HL-60/S4 treated with phorbol 12-myristate 13-acetate at 8.2 ng/mL for 4 days and 3 days (cell line): Measurements from ENCODE around the gene ADD1.

Experiments used
- in situ Hi-C: fragments of 300-500 bp; cut with MboI; formaldehyde crosslinking; loops from 2 replicates; pipeline ENCODE4 v1.15.0; 2022; ENCODE audit warnings: low sequenced_read_pairs

The ADD1 gene

DNA sequence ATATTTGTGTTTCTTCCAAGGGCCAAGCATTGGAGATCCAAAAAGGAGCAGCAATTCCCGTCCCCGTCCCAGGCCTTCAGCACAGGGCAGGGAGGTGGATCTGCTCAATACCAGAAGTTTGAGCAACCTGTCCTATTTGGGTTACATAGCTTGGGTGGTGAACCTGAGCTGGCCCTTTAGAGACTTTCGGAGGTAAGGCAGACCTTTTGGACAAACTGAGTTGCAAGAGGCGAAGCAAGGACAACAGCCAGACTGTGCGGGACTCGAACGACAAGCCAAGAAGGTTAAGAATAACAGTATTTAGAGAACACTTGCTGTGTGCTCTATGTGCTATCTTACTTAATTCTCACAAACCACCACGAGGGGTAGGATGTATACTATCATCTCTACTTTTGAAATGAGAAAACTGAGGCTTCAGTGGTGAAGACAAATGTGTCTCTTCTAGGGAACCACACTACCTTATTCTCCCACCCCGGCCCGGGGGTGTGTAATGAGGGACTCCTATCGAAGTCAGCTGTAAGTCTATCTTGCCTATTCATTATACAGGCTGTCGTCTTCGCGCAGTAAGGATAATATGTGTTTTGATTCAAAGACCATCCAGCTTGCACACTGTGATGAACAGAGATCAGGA lies 118.3 kb downstream of the ADD1 start:
- in situ Hi-C loops: no loop called here

DNA sequence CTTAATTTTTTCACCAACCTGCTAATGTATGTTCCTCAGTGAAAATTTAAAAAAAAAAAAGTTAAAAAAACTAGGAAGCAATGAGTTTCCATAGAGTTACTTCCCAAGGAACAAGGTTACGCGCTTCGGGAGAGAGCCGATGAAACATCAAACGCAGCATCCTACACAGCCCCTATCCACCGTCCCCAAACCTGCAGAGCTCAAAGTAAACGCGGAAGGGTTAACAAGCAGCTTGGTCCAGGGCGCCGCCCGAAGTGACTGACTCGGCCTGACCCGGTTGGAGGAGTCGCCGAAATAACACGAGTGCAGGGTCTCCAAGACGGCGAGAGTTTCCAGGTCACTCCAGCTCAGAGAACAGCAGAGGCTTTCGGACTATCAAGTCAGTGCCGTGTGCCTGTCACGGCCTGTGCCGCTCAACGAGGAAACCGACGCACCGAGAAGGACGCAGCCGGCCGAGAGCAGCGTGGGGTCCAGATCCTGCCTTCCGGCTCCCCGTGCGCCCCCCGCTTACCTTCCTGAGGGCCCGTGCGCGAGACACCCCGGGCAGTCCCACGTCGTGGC lies 119.0 kb downstream of the ADD1 start:
- in situ Hi-C loops: no loop called here

DNA sequence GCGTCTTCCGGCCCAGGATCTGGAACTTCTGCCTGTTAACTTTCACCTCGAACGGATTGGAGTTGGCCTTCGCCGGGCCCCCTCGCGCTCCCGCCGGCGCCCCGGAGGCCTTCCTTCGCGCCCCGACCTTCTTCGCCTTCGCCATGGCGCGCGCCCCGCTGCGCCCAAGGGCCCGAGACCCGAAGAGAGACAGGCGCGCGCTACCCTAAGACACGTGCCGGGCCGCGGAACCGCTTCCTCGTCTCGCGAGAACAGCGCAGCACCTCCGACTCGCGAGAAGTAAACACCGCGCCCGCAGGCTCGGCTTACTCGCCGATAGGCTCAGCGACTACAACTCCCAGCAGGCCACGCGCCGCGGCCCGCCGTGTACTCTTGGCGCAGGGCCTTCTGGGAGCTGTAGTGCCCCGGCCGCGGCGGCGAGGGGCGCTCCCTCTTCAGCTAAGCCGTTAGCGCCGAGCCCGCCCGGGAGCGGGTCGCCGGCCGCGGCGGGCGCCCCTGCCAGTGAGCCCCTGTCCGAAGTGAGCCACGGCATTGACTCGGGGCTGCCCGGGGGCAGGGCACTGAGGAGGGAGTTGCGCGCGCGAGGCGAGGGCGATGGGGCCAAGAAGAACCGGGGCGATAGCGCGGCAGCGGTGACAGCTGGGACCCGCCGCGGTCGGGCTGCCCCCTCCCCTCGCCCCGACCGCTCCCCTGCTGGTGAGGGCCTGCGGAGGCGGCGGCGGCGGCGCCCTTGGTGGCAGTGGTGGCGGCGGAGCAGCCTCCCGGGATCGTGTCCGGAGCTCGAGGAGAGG lies 119.7 kb downstream of the ADD1 start, which contains the start of the genes GRK4 and NOP14:
TSS of gene GRK4 (plus strand) at position 397 of the 791 bp plus-strand sequence. CDS start 500 bp downstream, outside the sequence.
TSS of gene NOP14 (minus strand) at position 232 of the 791 bp plus-strand sequence. CDS start at position 145, 87 bp downstream.
- in situ Hi-C loops: no loop called here

- in situ Hi-C loops: no loop called here
These were observed 120.4 kb downstream of the ADD1 start for GRCh38 chr4:2963966-2964471.

DNA sequence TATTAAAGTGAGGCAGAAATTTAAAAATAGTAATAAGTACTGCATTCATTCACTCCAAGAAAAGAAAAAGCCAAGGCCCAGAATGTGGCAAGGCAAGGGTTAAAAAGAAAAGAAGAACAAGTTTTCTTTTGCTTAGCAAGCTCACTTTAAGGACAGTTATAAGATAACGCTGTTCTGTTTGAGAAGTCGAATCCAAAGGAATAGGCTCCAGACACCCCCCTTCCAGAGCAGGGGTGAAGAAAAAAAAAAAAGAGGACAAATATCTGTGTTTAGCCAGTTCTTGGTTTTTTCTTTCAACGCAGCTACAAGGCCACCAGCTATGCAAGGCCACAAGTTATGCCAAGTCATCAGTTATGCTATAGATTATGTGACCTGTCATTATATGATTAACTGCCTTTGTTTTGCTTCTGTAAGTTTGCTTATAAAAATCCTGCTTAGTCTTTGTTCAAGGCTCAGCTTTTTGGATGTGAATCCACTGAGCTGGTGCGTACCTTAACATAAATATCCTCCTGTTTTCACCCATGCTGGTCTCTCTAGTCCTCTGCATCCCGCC lies 121.1 kb downstream of the ADD1 start:
- in situ Hi-C loops: no loop called here

GRCh38 chr4:2965262-2965661 lies 121.6 kb downstream of the ADD1 start:
- in situ Hi-C loops: no loop called here

DNA sequence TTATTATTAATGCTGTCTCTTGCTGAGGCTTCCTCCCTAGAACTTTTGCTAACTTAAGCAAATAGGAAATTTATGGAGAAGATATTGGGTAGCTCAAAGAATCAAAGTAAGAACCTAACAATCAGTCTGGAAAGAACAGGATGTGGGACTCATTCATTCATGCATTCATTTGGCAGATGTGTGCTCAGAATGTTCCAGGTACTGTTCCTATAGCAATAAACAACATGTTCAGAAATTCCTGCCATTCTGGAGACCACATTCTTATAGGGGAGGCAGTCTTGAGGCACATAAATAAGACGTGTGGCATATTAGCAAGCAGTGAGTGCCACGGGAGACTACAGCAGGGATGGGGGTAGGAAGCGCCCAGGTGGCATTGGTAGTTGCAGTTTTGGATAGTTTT lies 124.7 kb downstream of the ADD1 start:
- in situ Hi-C loops: no loop called here

GRCh38 chr4:2971275-2971674 lies 127.6 kb downstream of the ADD1 start:
- in situ Hi-C loops: no loop called here

GRCh38 chr4:2977211-2978088 lies 133.8 kb downstream of the ADD1 start:
- in situ Hi-C loops: no loop called here
